Karpas-422 (cell line): ENCODE measurements around the gene GALNT18. TPM values are rescaled to one million over a fixed set of nuclear protein-coding genes. Genes with fewer than 3 reads are reported as not detected.

ENCODE experiments used
- DNase-seq: peaks from one replicate; pipeline ENCODE4 v3.0.0-alpha.2; 2015
- H2AFZ ChIP-seq: fragments of 200-600 bp; sonication (generic); 2 replicates; pipeline ENCODE4 v1.6.1; 2014; ENCODE audit warnings: antibody characterized with exemption, low read length, mixed read lengths
- H3K27ac ChIP-seq: fragments of 200-600 bp; sonication (generic); 2 replicates; pipeline ENCODE4 v1.5.1; 2014; ENCODE audit warnings: mild to moderate bottlenecking, low read length, moderate library complexity
- H3K27me3 ChIP-seq: fragments of 200-600 bp; sonication (generic); 2 replicates; pipeline ENCODE4 v1.6.1; 2014; ENCODE audit warnings: low read length, mixed read lengths
- H3K36me3 ChIP-seq: fragments of 200-600 bp; sonication (generic); 2 replicates; pipeline ENCODE4 v1.6.1; 2014; ENCODE audit warnings: low read length, mixed read lengths; ENCODE audit not compliant: insufficient read depth
- H3K4me1 ChIP-seq: fragments of 200-600 bp; sonication (generic); 2 replicates; pipeline ENCODE4 v1.6.1; 2014; ENCODE audit warnings: mild to moderate bottlenecking, low read length, mixed read lengths
- H3K4me2 ChIP-seq: fragments of 200-600 bp; sonication (generic); 2 replicates; pipeline ENCODE4 v1.6.1; 2014; ENCODE audit warnings: low read length, low read depth, mild to moderate bottlenecking; ENCODE audit not compliant: poor library complexity, severe bottlenecking
- H3K4me3 ChIP-seq: fragments of 200-600 bp; sonication (generic); 2 replicates; pipeline ENCODE4 v1.5.1; 2014; ENCODE audit warnings: mild to moderate bottlenecking, antibody characterized with exemption, low read length, mixed read lengths
- H3K79me2 ChIP-seq: fragments of 200-600 bp; sonication (generic); 2 replicates; pipeline ENCODE4 v1.6.1; 2014; ENCODE audit warnings: mild to moderate bottlenecking, low read length, mixed read lengths
- H3K9ac ChIP-seq: fragments of 200-600 bp; sonication (generic); 2 replicates; pipeline ENCODE4 v1.6.0; 2014; ENCODE audit warnings: low read length
- H3K9me2 ChIP-seq: fragments of 200-600 bp; sonication (generic), shearing (Covaris generic); replicated peaks from 2 replicates; pipeline ENCODE4 v1.6.0; 2014; ENCODE audit warnings: mild to moderate bottlenecking, low read length, moderate library complexity; ENCODE audit not compliant: insufficient read depth
- H3K9me3 ChIP-seq: fragments of 300-700, 200-600 bp; sonication (generic); 2 replicates; pipeline ENCODE4 v1.6.1; 2014; ENCODE audit warnings: low read length, mixed read lengths
- H4K20me1 ChIP-seq: fragments of 200-600 bp; sonication (generic); 2 replicates; pipeline ENCODE4 v1.6.1; 2014; ENCODE audit warnings: mild to moderate bottlenecking, antibody characterized with exemption, low read length, low read depth; ENCODE audit not compliant: insufficient read depth
- total RNA-seq: library from RNA; depleted of rRNA; stranded (reverse); fragments of >200 nt; shearing (Covaris generic); gene quantifications from 2 replicates; pipeline ENCODE4 v1.2.3, GENCODE V29; 2014; ENCODE audit warnings: low replicate concordance

The GALNT18 gene
- total RNA-seq, 1 experiment from 2014 or later: not detected

DNA sequence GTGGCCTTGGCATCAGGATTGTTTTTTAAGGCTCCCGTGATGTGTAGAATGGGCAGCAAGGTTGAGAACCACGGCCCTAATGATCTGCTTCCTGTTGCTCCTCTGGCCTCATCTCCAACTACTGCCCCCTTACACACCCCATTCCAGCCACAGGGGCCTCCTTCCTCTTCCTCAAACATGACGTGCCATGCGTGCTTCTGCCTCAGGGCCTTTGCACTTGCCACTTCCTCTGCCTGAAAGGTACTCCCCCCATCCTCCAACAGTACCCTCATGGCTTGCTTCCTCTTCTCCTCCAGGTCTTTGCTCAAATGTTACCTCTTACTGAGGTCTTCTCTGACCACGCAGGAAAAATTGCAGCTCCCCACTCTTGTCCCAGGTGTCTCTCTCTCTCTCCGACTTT, 174.8 kb downstream of the GALNT18 start:
- no peaks in the 10 kb centered on the region for H3K9me2 ChIP-seq
- no peaks in the 10 kb centered on the region for H3K27me3 ChIP-seq

DNA sequence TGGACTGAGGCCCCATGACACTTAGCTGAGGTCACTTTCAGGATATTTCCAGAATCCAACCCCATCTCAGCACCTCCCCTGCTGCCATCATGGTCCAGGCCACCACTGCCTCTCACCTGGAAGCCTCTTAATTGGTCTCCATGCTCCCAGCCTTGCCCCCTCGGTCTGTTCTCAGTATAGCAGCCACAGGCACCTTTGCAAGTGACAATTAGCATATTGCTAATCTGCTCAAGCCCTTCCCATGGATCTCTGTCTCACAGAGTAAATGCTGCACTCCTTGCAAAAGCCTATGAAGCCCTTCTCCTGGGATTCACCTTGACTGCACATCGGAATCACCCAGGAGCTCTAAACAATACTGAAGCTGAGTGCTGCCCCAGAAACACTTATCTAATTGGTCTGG, 175.2 kb downstream of the GALNT18 start:
- H3K27me3 ChIP-seq: no peaks in the 10 kb centered on the region

More for the DNA sequence above, 174.8 kb downstream of the GALNT18 start:
- Histone ChIP-seq H2AFZ (no peak overlapping the region), H3K4me2 (no peak overlapping the region), H3K36me3 (no peaks in the 10 kb centered on the region), H3K9me3 (no peaks in the 10 kb centered on the region), H3K4me3 (no peak overlapping the region), H3K27ac (no peak overlapping the region), H4K20me1 (no peaks in the 10 kb centered on the region), H3K4me1 (no peaks in the 10 kb centered on the region), H3K79me2 (no peaks in the 10 kb centered on the region), H3K9ac (no peak overlapping the region)
- DNase-seq: no peak

DNA sequence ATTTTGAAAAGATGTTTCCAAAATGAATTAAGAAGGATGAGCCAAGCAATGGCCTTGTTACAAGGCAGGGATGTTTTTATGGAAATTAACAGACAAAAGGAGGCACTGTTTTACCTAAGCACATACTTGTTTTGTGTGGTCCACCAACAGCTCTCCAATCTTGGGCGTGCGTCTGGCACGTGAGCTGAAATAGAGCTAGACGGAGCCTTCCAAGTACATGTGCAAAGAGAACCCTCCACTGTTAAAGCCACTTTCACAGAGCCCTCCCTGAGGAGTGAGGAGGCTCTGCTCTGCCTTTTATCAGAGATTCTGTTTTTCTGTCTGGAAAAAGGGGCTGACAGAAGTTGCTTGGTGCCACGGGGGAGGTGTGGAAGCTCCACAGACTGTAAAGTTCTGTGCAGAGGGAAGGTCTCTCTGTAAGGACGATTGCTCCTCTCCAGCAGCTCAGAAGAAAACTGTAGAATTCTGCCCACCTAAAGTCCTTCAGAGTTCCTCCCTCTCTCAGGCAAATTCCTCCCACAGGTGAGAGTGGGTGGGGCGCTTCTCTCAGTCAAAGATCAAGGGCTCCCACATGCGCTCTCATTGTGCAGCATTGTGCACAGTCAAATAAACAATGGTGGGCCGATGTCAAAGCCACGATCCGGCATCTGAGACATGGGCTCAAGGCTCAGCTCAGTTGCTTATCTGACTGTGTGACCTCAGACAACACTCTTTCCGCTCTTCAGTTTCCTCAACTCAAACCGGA, 176.2 kb downstream of the GALNT18 start:
- H3K4me1 ChIP-seq: no peaks in the 10 kb centered on the region
- H3K9me3 ChIP-seq: no peaks in the 10 kb centered on the region

More for the DNA sequence above, 175.2 kb downstream of the GALNT18 start:
- Histone ChIP-seq H4K20me1 (no peaks in the 10 kb centered on the region), H3K36me3 (no peaks in the 10 kb centered on the region), H3K9me3 (no peaks in the 10 kb centered on the region), H3K9me2 (no peaks in the 10 kb centered on the region), H3K27ac (no peak overlapping the region), H3K4me1 (no peaks in the 10 kb centered on the region), H3K9ac (no peak overlapping the region), H3K4me2 (no peak overlapping the region), H3K4me3 (no peak overlapping the region), H3K79me2 (no peaks in the 10 kb centered on the region), H2AFZ (no peak overlapping the region)
- no peak for DNase-seq

DNA sequence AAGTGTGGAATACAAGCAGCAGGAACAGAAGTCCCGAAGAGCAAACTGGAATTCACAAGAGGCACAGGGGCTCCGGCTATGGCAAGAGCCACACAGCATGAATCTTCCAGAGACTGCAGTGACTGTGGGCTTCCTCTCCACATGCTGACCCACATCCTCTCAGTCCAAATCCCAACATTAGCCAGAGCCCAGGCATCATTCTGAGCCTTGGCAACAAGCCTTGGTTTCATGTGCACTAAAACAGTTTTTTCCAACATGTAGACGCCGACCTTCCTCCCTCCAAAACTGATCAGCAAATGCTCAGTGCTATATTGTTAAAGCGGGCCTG, 177.0 kb downstream of the GALNT18 start:
- Histone ChIP-seq H3K4me2 (no peak overlapping the region), H2AFZ (no peak overlapping the region), H3K9ac (no peak overlapping the region), H3K4me1 (no peaks in the 10 kb centered on the region), H3K79me2 (no peaks in the 10 kb centered on the region), H3K36me3 (no peaks in the 10 kb centered on the region), H3K9me3 (no peaks in the 10 kb centered on the region), H3K4me3 (no peak overlapping the region), H3K27ac (no peak overlapping the region), H3K27me3 (no peaks in the 10 kb centered on the region), H4K20me1 (no peaks in the 10 kb centered on the region), H3K9me2 (no peaks in the 10 kb centered on the region)
- DNase-seq: no peak

More for the DNA sequence above, 176.2 kb downstream of the GALNT18 start:
- Histone ChIP-seq H3K4me3 (no peak overlapping the region), H3K9ac (no peak overlapping the region), H2AFZ (no peak overlapping the region), H3K79me2 (no peaks in the 10 kb centered on the region), H3K9me2 (no peaks in the 10 kb centered on the region), H3K4me2 (no peak overlapping the region), H3K36me3 (no peaks in the 10 kb centered on the region), H3K27me3 (no peaks in the 10 kb centered on the region), H4K20me1 (no peaks in the 10 kb centered on the region), H3K27ac (no peak overlapping the region)
- DNase-seq: no peak

DNA sequence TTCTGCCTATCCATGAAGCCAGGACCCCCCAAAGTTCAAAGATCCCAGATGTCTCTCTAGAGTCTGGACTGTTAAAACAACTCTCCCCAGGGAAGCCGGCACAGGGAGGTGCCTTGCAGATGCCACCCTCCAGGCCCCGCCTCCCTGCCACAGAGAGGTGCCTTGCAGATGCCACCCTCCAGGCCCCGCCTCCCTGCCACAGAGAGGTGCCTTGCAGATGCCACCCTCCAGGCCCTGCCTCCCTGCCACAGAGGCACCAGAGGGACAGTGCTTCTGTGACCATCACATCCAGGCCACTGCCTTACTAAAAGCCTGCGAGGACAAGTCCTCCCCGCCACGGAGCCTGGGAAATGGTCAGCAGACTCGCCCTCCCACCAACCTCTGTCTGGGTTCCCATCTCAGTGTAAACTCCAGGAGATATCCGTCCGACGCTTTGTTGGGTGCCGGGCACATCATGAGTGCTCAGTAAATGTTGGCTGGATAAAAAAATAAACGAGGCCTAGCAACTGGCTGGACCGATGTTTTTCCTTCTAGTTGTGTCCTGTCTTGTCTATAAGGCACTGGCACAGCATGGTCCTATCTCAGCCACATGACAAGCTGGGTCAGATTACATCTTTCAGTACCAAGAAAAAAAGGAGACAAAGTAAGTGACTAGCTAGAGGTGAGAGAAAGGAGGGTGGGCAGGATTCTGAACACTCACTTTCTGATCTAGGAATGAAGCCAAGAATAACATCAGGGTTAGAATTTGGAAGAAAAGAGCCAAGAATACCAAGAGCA, 177.6 kb downstream of the GALNT18 start:
- H3K79me2 ChIP-seq: no peaks in the 10 kb centered on the region
- no peaks in the 10 kb centered on the region for H3K27me3 ChIP-seq
- no peak overlapping the region for H3K4me3 ChIP-seq
- no peak overlapping the region for H3K4me2 ChIP-seq
- H3K27ac ChIP-seq: no peak overlapping the region
- no peak overlapping the region for H2AFZ ChIP-seq
- H4K20me1 ChIP-seq: no peaks in the 10 kb centered on the region
- H3K9ac ChIP-seq: no peak overlapping the region
- H3K9me3 ChIP-seq: no peaks in the 10 kb centered on the region
- H3K36me3 ChIP-seq: no peaks in the 10 kb centered on the region
- DNase-seq: no peak
- no peaks in the 10 kb centered on the region for H3K9me2 ChIP-seq
- H3K4me1 ChIP-seq: no peaks in the 10 kb centered on the region

DNA sequence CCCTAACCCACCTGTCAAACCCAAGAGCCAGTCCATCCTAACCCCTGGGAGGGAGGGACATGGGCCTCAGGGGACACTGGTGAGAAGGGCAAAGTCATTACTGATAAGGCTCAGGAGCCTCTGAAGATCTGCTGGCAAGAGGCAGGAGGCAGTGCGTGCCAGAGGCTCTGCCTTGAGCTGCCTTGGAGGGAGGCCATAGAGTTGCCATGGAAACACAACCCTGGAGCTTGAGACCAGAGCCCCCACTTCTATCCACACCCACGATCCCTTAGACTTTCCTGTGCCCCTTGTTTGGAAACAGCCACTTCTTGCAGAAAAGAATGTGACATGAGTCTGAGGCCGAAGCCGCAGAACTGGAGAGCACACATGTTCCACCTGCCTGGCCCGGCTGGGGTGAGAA, 179.0 kb downstream of the GALNT18 start:
- Histone ChIP-seq H3K79me2 (no peaks in the 10 kb centered on the region), H3K36me3 (no peaks in the 10 kb centered on the region), H3K9me3 (no peaks in the 10 kb centered on the region)

DNA sequence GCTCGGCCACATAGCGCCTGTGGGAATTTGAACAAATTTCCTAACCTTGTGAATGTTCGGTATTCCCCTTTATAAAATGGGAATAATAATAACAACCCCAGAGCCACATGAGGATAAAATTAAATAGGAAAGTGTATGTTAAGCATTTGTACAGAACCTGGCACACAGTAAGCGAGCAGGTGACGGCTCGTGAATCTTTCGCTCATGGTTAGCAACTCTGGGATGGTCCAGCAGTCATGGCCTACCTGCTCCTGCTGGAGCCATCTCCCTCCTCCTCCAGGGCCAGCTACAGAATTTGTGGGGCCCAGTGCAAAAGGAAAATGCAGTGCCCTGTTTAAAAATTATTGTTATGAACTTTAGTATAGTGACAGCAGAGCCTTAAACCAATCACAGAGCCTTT, 180.3 kb downstream of the GALNT18 start:
- no peaks in the 10 kb centered on the region for H3K9me3 ChIP-seq
- no peaks in the 10 kb centered on the region for H3K27me3 ChIP-seq
- H3K4me2 ChIP-seq: no peak overlapping the region
- no peaks in the 10 kb centered on the region for H3K4me1 ChIP-seq
- H3K36me3 ChIP-seq: no peaks in the 10 kb centered on the region
- no peaks in the 10 kb centered on the region for H3K79me2 ChIP-seq
- H3K27ac ChIP-seq: no peak overlapping the region
- no peaks in the 10 kb centered on the region for H3K9me2 ChIP-seq
- 0 out of 2 replicates have a peak, but pooled peaks cover 4% of the 10 kb centered on the region for H4K20me1 ChIP-seq
- H3K9ac ChIP-seq: no peak overlapping the region
- no peak for DNase-seq
- H3K4me3 ChIP-seq: no peak overlapping the region
- H2AFZ ChIP-seq: no peak overlapping the region

More for the DNA sequence above, 179.0 kb downstream of the GALNT18 start:
- Histone ChIP-seq H3K4me1 (no peaks in the 10 kb centered on the region), H3K9me2 (no peaks in the 10 kb centered on the region), H3K27me3 (no peaks in the 10 kb centered on the region), H3K9ac (no peak overlapping the region), H2AFZ (no peak overlapping the region), H4K20me1 (0 out of 2 replicates have a peak, but pooled peaks cover 4% of the 10 kb centered on the region), H3K4me2 (no peak overlapping the region), H3K27ac (no peak overlapping the region), H3K4me3 (no peak overlapping the region)
- DNase-seq: no peak

DNA sequence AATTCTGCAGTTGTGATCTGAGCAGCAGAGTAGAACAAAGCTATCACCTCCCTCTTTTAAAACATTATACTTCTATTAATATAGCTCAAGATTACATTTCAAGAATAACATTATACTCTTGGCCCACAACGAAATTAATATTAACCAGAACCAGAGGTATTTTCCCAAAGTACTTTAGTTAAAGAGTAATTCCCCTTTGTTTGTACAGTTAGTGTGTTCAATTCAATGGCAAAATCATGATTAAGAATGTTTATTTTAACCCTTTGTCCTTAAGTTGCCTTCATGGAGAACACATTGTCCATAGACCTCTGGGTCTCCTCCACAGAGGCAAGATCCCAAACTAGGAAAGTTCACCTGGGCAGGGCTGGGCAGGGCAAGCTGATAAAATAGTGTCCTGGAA, 180.7 kb downstream of the GALNT18 start:
- Histone ChIP-seq H3K36me3 (no peaks in the 10 kb centered on the region), H3K4me2 (no peak overlapping the region), H4K20me1 (0 out of 2 replicates have a peak, but pooled peaks cover 4% of the 10 kb centered on the region), H3K4me3 (no peak overlapping the region), H3K4me1 (no peaks in the 10 kb centered on the region), H3K9me2 (no peaks in the 10 kb centered on the region), H3K27me3 (no peaks in the 10 kb centered on the region), H3K9ac (no peak overlapping the region), H2AFZ (no peak overlapping the region), H3K27ac (no peak overlapping the region), H3K79me2 (no peaks in the 10 kb centered on the region), H3K9me3 (no peaks in the 10 kb centered on the region)
- no peak for DNase-seq
